Neutrophil (primary cell): ENCODE measurements around the gene SH3TC2.

Experiments
- H3K27ac ChIP-seq: fragments of 200-600 bp; sonication (generic); 2 replicates; pipeline ENCODE4 v1.5.1; 2016; ENCODE audit warnings: mild to moderate bottlenecking, moderate library complexity
- H3K27me3 ChIP-seq: fragments of 200-600 bp; sonication (generic); 2 replicates; pipeline ENCODE4 v1.6.0; 2016; ENCODE audit warnings: mild to moderate bottlenecking
- H3K36me3 ChIP-seq: fragments of 200-600 bp; sonication (generic); 2 replicates; pipeline ENCODE4 v1.5.1; 2017
- H3K4me1 ChIP-seq, 2 experiments: fragments of 200-600 bp in 1 of 2; sonication (generic) in 1 of 2; 1 replicate in 1 of 2; 2 replicates in 1 of 2; pipeline versions ENCODE4 v1.5.1 to v1.6.1; 2013 to 2016; ENCODE audit warnings: low read depth in 1 of 2, low read length in 1 of 2, mild to moderate bottlenecking in 1 of 2, moderate library complexity in 1 of 2; ENCODE audit not compliant: control insufficient read depth in 1 of 2, insufficient read depth in 1 of 2
- H3K4me3 ChIP-seq, 2 experiments: fragments of 200-600 bp in 1 of 2; sonication (generic) in 1 of 2; 1 replicate in 1 of 2; 2 replicates in 1 of 2; pipeline ENCODE4 v1.5.1; 2013 to 2016; ENCODE audit warnings: low read depth in 1 of 2, low read length in 1 of 2, mild to moderate bottlenecking in 1 of 2, moderate library complexity in 1 of 2
- H3K9me3 ChIP-seq: fragments of 200-600 bp; sonication (generic); 2 replicates; pipeline ENCODE4 v1.5.1; 2016
- TF ChIP-seq, protein P1 (sequence below): fragments of 200-600 bp; sonication (generic); IDR thresholded peaks from 2 replicates; pipeline ENCODE4 v1.5.1; 2016; ENCODE audit warnings: antibody characterized with exemption

The SH3TC2 gene

DNA sequence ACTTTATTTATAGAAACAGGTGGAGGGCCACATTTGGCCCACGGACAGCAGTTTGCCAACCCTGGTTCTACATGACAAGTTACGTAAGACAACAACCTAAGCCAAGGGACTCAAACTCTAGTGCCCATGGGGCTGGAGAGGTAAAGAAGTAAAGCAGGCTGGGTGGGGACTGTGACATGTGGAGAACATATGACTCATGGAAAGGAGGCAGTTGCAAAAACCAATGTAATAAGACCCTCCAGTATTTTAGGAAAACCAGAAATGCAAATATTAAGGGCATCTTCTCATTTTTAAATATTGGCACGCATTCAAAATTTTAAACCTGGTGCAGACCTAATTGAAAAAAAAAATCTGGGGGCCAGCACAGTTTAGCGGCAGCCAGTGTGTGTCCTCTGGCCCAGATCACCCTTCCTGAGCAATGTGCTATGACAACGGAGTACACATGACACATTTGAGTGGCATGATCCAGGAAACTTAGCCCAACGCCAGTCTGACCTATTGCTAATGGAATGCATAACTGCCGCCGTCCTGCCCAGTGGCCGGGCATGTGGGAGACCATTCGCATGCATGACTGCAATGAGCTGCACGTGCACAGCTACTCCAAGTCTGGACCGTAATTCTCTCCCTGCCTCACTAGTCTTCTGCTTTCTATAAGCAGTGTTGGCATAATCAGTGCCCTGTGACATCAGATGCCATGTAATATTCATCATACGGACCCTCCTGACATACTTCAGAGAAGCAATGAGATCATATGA is 97.2 kb downstream of the SH3TC2 start:
- TF ChIP-seq, protein P1, sequence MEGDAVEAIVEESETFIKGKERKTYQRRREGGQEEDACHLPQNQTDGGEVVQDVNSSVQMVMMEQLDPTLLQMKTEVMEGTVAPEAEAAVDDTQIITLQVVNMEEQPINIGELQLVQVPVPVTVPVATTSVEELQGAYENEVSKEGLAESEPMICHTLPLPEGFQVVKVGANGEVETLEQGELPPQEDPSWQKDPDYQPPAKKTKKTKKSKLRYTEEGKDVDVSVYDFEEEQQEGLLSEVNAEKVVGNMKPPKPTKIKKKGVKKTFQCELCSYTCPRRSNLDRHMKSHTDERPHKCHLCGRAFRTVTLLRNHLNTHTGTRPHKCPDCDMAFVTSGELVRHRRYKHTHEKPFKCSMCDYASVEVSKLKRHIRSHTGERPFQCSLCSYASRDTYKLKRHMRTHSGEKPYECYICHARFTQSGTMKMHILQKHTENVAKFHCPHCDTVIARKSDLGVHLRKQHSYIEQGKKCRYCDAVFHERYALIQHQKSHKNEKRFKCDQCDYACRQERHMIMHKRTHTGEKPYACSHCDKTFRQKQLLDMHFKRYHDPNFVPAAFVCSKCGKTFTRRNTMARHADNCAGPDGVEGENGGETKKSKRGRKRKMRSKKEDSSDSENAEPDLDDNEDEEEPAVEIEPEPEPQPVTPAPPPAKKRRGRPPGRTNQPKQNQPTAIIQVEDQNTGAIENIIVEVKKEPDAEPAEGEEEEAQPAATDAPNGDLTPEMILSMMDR, result no peak
- no peak overlapping the region for H3K4me3 ChIP-seq

DNA sequence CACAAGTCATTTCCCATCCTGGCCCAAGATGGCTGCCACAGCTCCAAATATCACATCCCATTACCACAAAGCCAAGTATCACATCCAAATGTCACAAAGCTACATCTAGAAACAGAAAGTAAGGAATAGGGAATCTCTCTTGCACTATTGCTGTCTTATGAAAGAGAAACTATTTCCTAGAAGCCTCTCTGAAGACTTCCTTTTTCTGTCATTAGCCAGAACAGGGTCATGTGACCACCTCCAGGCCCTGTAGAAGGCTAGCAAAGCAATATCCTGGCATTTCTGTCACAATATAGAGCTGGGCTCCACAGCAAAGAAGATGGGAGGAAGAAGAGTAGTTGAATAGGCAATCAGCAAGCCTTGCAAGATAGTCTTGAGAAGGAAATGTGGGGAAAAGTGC is 99.2 kb downstream of the SH3TC2 start:
- Histone ChIP-seq H3K4me1 (peaks cover 15% of the 10 kb centered on the region in 2 experiments), H3K27ac (peak overlapping the region; percentile 71), H3K4me3 (no peak overlapping the region), H3K36me3 (no peaks in the 10 kb centered on the region), H3K27me3 (no peaks in the 10 kb centered on the region), H3K9me3 (no peaks in the 10 kb centered on the region)
- TF ChIP-seq, protein P1, result no peak

More for the DNA sequence above, 97.2 kb downstream of the SH3TC2 start:
- Histone ChIP-seq H3K9me3 (no peaks in the 10 kb centered on the region), H3K27ac (no peak overlapping the region), H3K4me1 (peaks cover 15% of the 10 kb centered on the region in 2 experiments), H3K27me3 (no peaks in the 10 kb centered on the region), H3K36me3 (no peaks in the 10 kb centered on the region)

DNA sequence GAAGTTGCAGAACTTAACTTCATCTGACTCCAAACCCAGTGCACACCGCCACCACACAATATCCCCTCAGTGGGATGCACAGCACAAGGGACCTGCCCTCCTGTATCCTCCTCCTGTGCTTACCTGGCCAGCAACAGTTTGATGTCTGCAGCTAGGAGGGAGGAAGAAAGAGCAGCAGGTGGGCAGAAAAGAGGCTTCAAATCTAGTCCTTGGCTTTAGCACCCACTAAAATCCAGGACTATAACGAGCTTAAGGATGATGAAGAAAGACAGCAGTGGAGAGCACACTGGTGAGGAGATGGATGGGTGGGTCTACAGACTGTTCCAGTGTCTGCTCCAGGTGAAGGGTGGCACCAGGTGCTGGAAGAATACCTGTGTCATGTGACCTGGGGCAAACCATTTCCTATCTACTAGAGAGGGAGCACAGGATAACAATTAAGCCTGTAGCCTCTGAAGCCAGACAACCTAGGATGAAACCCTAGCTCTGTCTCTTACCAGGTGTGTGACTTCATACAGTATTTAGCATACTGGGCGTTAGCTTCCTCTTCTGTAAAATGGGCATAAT is 100.0 kb downstream of the SH3TC2 start:
- TF ChIP-seq, protein P1, result no peak
- H3K9me3 ChIP-seq, result no peaks in the 10 kb centered on the region
- no peaks in the 10 kb centered on the region for H3K36me3 ChIP-seq
- H3K4me3 ChIP-seq, result no peak overlapping the region
- H3K27me3 ChIP-seq, result no peaks in the 10 kb centered on the region
- H3K27ac ChIP-seq, result peak overlapping the region; percentile 71
- peaks cover 15% of the 10 kb centered on the region in 2 experiments for H3K4me1 ChIP-seq

DNA sequence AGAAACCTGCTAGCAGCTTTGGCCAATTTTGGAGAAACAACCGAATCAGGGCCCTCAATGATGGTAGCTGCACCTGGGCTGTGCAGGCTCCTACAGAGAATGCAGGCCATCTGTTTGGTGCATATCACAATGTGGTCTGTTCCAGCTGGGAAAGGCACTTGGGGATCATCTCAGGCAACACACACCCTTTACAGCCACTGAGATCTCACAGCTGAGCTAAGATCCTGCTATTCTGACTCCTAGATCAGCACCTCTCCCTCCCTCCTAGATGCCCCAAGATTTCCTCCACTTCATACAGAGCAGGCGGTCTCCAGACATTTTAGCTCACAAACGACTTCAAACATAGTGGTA is 100.7 kb downstream of the SH3TC2 start:
- H3K9me3 ChIP-seq, result no peaks in the 10 kb centered on the region
- H3K4me1 ChIP-seq, result peaks cover 15% of the 10 kb centered on the region in 2 experiments
- no peak overlapping the region for H3K27ac ChIP-seq
- no peaks in the 10 kb centered on the region for H3K27me3 ChIP-seq
- no peak overlapping the region for H3K4me3 ChIP-seq
- H3K36me3 ChIP-seq, result no peaks in the 10 kb centered on the region
- TF ChIP-seq, protein P1, result no peak

DNA sequence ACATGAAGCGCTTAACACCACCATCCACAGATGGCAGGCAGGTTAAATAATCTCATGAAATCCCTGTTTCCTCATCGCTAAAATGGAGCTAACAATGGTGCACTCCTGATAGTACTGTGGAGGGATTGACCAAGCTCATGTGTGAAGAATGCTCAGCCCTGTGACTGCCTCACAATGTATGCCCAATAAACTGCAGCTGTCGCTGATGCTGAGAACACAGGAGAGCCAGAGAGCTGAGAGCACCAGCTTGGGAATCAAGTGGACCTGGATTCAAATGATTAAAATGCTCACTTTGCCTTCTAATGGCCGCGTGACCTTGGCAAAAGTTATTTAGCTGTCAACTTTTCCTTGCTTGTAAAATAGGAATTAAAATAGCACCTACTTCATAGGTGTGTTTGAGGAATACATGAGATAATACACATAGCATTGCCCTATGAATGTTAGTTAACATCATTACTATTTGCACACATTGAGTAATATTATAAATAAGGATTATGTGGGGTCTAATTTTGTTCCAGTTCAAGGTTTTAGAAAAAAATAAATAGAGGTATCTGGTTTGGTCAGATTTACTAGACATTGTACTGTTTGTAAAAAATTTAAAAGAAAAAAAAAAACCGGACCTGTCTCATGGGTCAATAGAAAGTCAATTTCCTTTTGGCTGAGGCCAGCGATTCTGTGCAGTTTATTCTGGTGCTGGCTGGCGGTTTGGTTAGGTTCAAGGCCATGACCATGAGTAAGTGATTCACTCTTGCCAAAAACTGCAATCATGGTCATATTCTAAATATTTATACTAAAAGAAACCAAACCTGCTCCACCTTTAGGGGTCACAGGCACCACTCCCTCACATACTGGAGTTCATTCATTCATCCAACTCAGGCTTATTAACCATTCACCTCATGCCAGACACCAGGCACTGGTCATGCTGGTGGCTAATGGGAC is 101.3 kb downstream of the SH3TC2 start:
- Histone ChIP-seq H3K4me1 (peaks cover 15% of the 10 kb centered on the region in 2 experiments), H3K27me3 (no peaks in the 10 kb centered on the region), H3K9me3 (no peaks in the 10 kb centered on the region), H3K4me3 (no peak overlapping the region), H3K27ac (no peak overlapping the region), H3K36me3 (no peaks in the 10 kb centered on the region)
- TF ChIP-seq, protein P1, result no peak
